Inferior parietal cortex (tissue), 1 donor: ENCODE measurements around the gene PRRT3.
"Not testable (repeated sequence)": the region's sequence is repeated elsewhere in the genome, so short reads cannot be mapped to it uniquely, and the experiment has no call there.

Experiments
- DNase-seq: peaks from one replicate; pipeline ENCODE4 v3.0.0-alpha.2; 2016; ENCODE audit errors: extremely low spot score

PRRT3 gene

DNA sequence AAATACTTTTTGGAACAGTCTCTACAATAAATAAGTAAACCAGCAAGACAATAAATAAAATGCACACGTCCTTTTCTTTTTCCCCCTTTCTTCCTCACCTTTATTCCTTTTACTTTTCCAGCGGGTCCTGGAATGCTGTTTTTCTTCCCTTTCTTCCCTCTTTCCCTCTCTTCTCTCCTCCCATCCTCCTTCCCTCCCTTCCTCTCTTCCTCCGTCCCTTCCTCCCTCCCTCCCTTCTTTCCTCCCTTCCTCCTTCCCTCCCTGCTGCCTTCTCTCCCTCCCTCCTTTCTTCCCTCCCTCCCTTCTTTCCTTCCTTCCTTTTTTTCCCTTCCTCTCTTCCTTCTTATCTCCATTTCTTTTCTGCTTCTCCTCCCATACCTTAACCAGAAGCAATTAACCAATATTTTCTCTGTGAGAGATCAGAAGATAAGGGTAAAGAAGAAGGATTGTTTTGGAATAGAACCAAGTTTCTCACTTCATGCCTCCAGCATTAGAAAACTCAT is 52.9 kb downstream of the PRRT3 start:
- no peak for DNase-seq

DNA sequence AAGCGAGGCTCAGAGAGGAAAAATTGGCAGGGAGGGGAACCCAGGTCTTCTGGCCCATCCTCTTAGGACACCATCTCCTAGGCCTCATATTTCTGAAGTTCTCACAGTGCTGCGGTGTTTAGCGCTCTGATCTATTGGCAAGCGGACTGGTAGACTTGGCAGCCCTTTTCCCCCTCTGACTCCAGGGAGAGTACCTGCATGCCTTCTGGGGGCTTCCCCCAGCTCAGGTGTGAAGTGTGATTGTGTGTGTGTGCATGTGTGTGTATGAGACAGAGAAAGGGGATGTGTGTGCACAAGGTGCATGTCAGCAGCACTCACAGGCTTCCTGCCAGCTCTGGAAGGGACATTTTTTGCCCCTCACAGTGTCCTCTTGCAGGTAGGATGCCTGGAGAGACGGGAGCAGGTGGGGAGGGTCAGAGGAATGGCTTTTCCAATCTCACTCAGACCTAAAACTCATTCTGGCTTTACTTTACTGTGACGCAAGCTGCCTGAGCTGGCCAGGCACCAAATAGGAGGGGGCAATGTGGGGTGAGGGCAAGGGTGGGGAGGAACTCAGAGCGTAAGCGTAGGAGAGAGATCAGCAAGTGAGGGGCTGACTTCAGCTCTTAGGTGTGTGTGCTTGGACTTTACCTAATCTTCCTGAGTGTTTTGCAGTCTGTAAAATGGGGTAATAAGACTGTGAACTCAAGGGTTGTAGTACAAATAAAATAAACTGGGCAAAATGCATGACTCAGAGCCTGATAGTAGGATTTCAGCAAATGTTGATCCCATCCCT is 53.6 kb downstream of the PRRT3 start:
- no peak for DNase-seq

DNA sequence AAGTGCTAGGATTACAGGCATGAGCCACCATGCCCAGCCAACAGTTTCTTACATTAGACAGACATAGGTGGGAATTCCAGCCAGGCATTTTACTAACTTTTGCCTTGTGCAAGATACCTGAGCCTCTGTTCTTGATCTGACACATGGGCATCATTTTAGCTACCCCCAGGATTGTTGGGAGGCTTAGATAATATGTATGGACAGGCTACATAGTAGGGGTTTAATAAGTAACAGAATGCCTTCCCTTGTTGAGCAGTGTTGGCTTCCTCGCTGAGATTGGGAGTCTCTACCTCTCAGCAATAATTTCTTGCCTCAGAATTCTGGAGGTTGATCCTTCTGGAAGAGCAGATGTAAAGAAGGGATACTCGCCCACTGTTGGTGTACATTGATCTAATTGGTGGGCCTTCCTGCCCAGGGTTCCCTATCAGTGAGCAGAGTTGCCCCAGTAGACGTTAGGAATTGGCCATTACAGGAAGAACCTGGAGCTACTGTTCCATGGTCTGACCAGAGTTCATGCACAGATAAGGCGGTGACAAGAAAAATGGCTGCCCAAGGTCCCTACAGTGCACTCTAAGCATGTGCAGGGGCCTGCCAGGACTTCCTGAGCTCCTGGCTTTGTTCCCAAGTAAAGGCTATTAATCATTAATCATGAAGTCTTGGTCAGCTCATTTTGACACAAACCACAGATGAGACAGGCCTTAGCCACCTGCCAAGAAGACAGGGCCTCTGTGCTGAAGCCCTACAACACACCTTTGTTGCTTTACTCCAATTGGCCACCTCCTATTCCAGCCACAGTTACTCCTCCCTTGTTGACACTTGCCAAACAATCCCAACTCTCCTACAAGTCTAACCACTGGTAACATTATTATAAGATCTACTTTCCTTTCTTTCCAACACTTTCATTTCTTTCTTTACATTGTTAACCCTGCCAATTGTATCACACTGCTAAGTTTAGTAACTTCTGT is 54.5 kb downstream of the PRRT3 start:
- DNase-seq: no peak

DNA sequence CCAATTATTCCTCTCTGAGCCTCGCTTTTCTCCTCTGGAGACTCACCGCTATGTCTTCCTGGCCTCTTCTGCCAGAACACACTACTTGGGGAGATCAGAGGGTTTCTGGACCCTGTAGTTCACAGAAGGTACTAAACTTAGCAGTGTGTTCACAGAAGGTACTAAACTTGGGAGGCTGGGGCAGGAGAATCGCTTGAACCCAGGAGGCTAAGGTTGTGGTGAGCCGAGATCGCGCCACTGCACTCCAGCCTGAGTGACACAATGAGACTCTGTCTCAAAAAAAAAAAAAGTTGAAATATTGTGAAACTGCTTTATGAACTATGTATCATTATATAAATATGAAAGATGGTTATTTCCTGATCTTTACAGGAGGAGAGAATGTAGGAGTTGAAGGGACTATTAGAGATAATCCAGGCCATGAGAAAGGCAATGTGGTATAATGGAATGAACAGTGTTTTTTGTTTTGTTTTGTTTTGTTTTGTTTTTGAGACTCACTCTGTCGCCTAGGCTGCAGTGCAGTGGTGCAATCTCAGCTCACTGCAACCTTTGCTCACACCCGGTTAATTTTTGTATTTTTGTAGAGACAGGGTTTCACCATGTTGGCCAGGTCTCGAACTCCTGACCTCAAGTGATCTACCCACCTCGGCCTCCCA is 55.3 kb downstream of the PRRT3 start:
- DNase-seq: not testable (repeated sequence)

DNA sequence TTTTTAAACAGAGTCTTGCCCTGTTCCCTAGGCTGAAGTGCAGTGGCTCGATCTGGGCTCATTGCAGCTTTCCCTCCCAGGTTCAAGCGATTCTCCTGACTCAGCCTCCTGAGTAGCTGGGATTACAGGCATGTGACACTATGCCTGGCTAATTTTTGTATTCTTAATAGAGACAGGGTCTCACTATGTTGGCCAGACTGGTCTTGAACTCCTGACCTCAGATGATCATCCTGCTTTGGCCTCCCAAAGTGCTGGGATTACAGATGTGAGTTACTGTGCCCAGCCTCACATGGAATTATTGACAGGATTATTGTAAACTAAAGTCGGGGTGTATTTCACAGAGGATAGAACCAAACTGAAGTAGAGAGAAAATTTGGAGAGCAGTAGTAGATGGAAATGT is 56.5 kb downstream of the PRRT3 start:
- not testable (repeated sequence) for DNase-seq
